Caco-2 (cell line): ENCODE results near the gene ATG7. TPM values are rescaled to one million over a fixed set of nuclear protein-coding genes. Genes with fewer than 3 reads are reported as not detected.
A peak's percentile ranks its signal among the peaks of the same experiment; 100 is the strongest.
"Not testable (repeated sequence)": the region's sequence is repeated elsewhere in the genome, so short reads cannot be mapped to it uniquely, and the experiment has no call there.

Source experiments
- BruUV-seq: library from RNA; stranded (reverse); fragments of 400-500 nt; replicated peaks from 2 replicates; lab custom pipeline; 2021; lab: Mats Ljungman, UMichigan
- CTCF ChIA-PET: fragments of 300-600 bp; sonication (Branson Sonifier 250); formaldehyde crosslinking; loops from one replicate; lab custom pipeline; 2022; ENCODE audit warnings: antibody characterized with exemption; lab: Charles Lee
- POLR2A ChIA-PET: fragments of 300-600 bp; sonication (Branson Sonifier 250); formaldehyde crosslinking; loops from one replicate; lab custom pipeline; 2022; ENCODE audit warnings: antibody characterized with exemption; lab: Charles Lee
- DNase-seq, 2 experiments: peaks; one replicate each; pipeline versions ENCODE4 v3.0.0 to v3.0.0-alpha.2; 2020 to 2022
- H3K27me3 ChIP-seq: replicated peaks from 2 replicates; pipeline ENCODE4 v1.6.0; 2011; ENCODE audit warnings: low read length; ENCODE audit not compliant: control insufficient read depth, insufficient read depth
- H3K36me3 ChIP-seq: 2 replicates; pipeline ENCODE4 v1.5.1; 2011; ENCODE audit warnings: low read length; ENCODE audit not compliant: control insufficient read depth, insufficient read depth
- H3K4me1 ChIP-seq: fragments of 250-450 bp; sonication (Bioruptor Pico); 2 replicates; pipeline ENCODE4 v1.5.1; 2020; ENCODE audit warnings: mild to moderate bottlenecking
- H3K4me3 ChIP-seq: 2 replicates; pipeline ENCODE4 v1.5.1; 2011; ENCODE audit warnings: low read depth, mild to moderate bottlenecking, control low read depth, low read length
- H3K9me3 ChIP-seq: fragments of 250-450 bp; sonication (Bioruptor Pico); 2 replicates; pipeline ENCODE4 v1.5.1; 2020; ENCODE audit warnings: mild to moderate bottlenecking, moderate library complexity
- H3K27ac Mint-ChIP-seq: one replicate; pipeline ENCODE4 v1.8.0; 2022; ENCODE audit warnings: mixed read lengths; ENCODE audit not compliant: unreplicated experiment
- H3K27me3 Mint-ChIP-seq: one replicate; pipeline ENCODE4 v1.8.0; 2022; ENCODE audit warnings: mixed read lengths; ENCODE audit not compliant: insufficient read depth, unreplicated experiment
- H3K36me3 Mint-ChIP-seq: one replicate; pipeline ENCODE4 v1.8.0; 2022; ENCODE audit warnings: mild to moderate bottlenecking, mixed read lengths; ENCODE audit not compliant: insufficient read depth, unreplicated experiment
- H3K4me1 Mint-ChIP-seq: one replicate; pipeline ENCODE4 v1.8.0; 2022; ENCODE audit warnings: low read depth, mixed read lengths; ENCODE audit not compliant: unreplicated experiment
- H3K4me3 Mint-ChIP-seq: one replicate; pipeline ENCODE4 v1.8.0; 2022; ENCODE audit warnings: mild to moderate bottlenecking, moderate library complexity, mixed read lengths; ENCODE audit not compliant: unreplicated experiment
- H3K9me3 Mint-ChIP-seq: one replicate; pipeline ENCODE4 v1.8.0; 2022; ENCODE audit warnings: mixed read lengths; ENCODE audit not compliant: unreplicated experiment
- CTCF ChIP-seq, 2 experiments: fragments of 200-600 bp in 1 of 2; IDR thresholded peaks; 1 replicate in 1 of 2; 2 replicates in 1 of 2; pipeline versions ENCODE4 v1.5.1 to v1.8.0; 2011 to 2022; ENCODE audit warnings: antibody characterized with exemption in 1 of 2, control low read depth in 1 of 2, inconsistent platforms in 1 of 2, low read depth in 1 of 2, low read length in 1 of 2, mild to moderate bottlenecking in 1 of 2, moderate library complexity in 1 of 2; ENCODE audit not compliant: insufficient read depth in 1 of 2, severe bottlenecking in 1 of 2, unreplicated experiment in 1 of 2
- intact Hi-C: fragments of 100-400 bp; cut with micrococcal nuclease; formaldehyde crosslinking; loops from one replicate; pipeline ENCODE4 v1.10.0; 2022; ENCODE audit not compliant: unreplicated experiment
- total RNA-seq: library from RNA; stranded (reverse); gene quantifications from 2 replicates; pipeline ENCODE4 v1.2.3, GENCODE V29; 2022

ATG7 gene
- total RNA-seq, 1 experiment from 2014 or later = 24.4 TPM

- H3K4me3 Mint-ChIP-seq = no peak overlapping the region
- no peak for TF ChIP-seq CTCF (IDR thresholded peaks at IDR 0.05; ENCODE audit: insufficient read depth in 1 of 2, low read depth in 1 of 2, low read length in 1 of 2, severe bottlenecking in 1 of 2, unreplicated experiment in 1 of 2)
- DNase-seq = no peak
- peak overlapping the region; percentile 24 for H3K27ac Mint-ChIP-seq
- H3K27me3 Mint-ChIP-seq = no peaks in the 10 kb centered on the region
- BruUV-seq = no TSS peak
- ChIA-PET CTCF (no interaction called here), POLR2A (no interaction called here)
- no peaks in the 10 kb centered on the region for H3K9me3 Mint-ChIP-seq
- H3K36me3 Mint-ChIP-seq = peaks cover 42% of the 10 kb centered on the region
- Histone ChIP-seq H3K4me1 (no peaks in the 10 kb centered on the region), H3K27me3 (no peaks in the 10 kb centered on the region), H3K4me3 (no peak overlapping the region), H3K36me3 (no peaks in the 10 kb centered on the region), H3K9me3 (no peaks in the 10 kb centered on the region)
- no peaks in the 10 kb centered on the region for H3K4me1 Mint-ChIP-seq
- intact Hi-C loops = no loop called here
Observed at GRCh38 chr3:11569156-11569741, 297.1 kb downstream of the ATG7 start.

GRCh38 chr3:11570251-11570650 lies 298.1 kb downstream of the ATG7 start:
- H3K9me3 ChIP-seq = no peaks in the 10 kb centered on the region
- H3K9me3 Mint-ChIP-seq = no peaks in the 10 kb centered on the region
- H3K27me3 ChIP-seq = no peaks in the 10 kb centered on the region
- no peaks in the 10 kb centered on the region for H3K4me1 ChIP-seq
- H3K36me3 ChIP-seq = no peaks in the 10 kb centered on the region
- no peak overlapping the region for H3K4me3 ChIP-seq
- no peaks in the 10 kb centered on the region for H3K4me1 Mint-ChIP-seq
- no peak for TF ChIP-seq CTCF (IDR thresholded peaks at IDR 0.05; ENCODE audit: insufficient read depth in 1 of 2, low read depth in 1 of 2, low read length in 1 of 2, severe bottlenecking in 1 of 2, unreplicated experiment in 1 of 2)
- BruUV-seq = no TSS peak
- H3K4me3 Mint-ChIP-seq = no peak overlapping the region
- DNase-seq = no peak
- intact Hi-C loops = no loop called here
- peaks cover 42% of the 10 kb centered on the region for H3K36me3 Mint-ChIP-seq
- CTCF ChIA-PET = no interaction called here
- no peak overlapping the region for H3K27ac Mint-ChIP-seq
- POLR2A ChIA-PET = no interaction called here
- H3K27me3 Mint-ChIP-seq = no peaks in the 10 kb centered on the region

GRCh38 chr3:11570789-11571495 lies 298.7 kb downstream of the ATG7 start:
- Mint-ChIP-seq H3K4me1 (no peaks in the 10 kb centered on the region), H3K9me3 (no peaks in the 10 kb centered on the region), H3K27ac (no peak overlapping the region), H3K36me3 (peaks cover 42% of the 10 kb centered on the region), H3K4me3 (no peak overlapping the region), H3K27me3 (no peaks in the 10 kb centered on the region)
- H3K4me1 ChIP-seq = no peaks in the 10 kb centered on the region
- no peaks in the 10 kb centered on the region for H3K36me3 ChIP-seq
- no peaks in the 10 kb centered on the region for H3K9me3 ChIP-seq
- DNase-seq = no peak
- CTCF ChIA-PET = no interaction called here
- POLR2A ChIA-PET = no interaction called here
- H3K27me3 ChIP-seq = no peaks in the 10 kb centered on the region
- intact Hi-C loops = no loop called here
- no peak overlapping the region for H3K4me3 ChIP-seq
- TF ChIP-seq CTCF (IDR thresholded peaks at IDR 0.05; ENCODE audit: insufficient read depth in 1 of 2, low read depth in 1 of 2, low read length in 1 of 2, severe bottlenecking in 1 of 2, unreplicated experiment in 1 of 2) = no peak
- no TSS peak for BruUV-seq

GRCh38 chr3:11572660-11573059 lies 300.5 kb downstream of the ATG7 start:
- POLR2A ChIA-PET, H3K36me3 ChIP-seq, H3K4me1 Mint-ChIP-seq, H3K4me3 ChIP-seq, H3K27me3 ChIP-seq, DNase-seq, H3K9me3 Mint-ChIP-seq, H3K4me1 ChIP-seq, H3K9me3 ChIP-seq, H3K4me3 Mint-ChIP-seq, H3K27me3 Mint-ChIP-seq, intact Hi-C loops, BruUV-seq, CTCF ChIA-PET: not testable (repeated sequence)
- Mint-ChIP-seq H3K36me3 (peaks cover 28% of the 10 kb centered on the region), H3K27ac (peak overlapping the region; percentile 25)
